SU-DHL-6 (cell line): ENCODE results near the gene RNF19B.

Experiments
- H2AFZ ChIP-seq: fragments of 200-600 bp; sonication (generic); 2 replicates; pipeline ENCODE4 v1.6.1; 2014; ENCODE audit warnings: low read depth, mild to moderate bottlenecking, moderate library complexity, mixed read lengths, antibody characterized with exemption, low read length; ENCODE audit not compliant: severe bottlenecking
- H3F3A ChIP-seq: fragments of 200-600 bp; shearing (Covaris generic); 2 replicates; pipeline ENCODE4 v1.6.0; 2016; ENCODE audit warnings: antibody characterized with exemption, mild to moderate bottlenecking; ENCODE audit not compliant: insufficient read depth
- H3K27ac ChIP-seq: fragments of 200-600 bp; sonication (generic); 2 replicates; pipeline ENCODE4 v1.5.1; 2016; ENCODE audit warnings: low read depth, mild to moderate bottlenecking, low read length, moderate library complexity, mixed read lengths
- H3K27me3 ChIP-seq: fragments of 200-600 bp; sonication (generic), shearing (Covaris generic); 2 replicates; pipeline ENCODE4 v1.6.0; 2014; ENCODE audit warnings: mild to moderate bottlenecking, low read length
- H3K36me3 ChIP-seq: fragments of 200-600 bp; sonication (generic); 2 replicates; pipeline ENCODE4 v1.6.1; 2014; ENCODE audit warnings: mild to moderate bottlenecking, low read length, mixed read lengths
- H3K4me2 ChIP-seq: fragments of 300-600, 200-600 bp; shearing (Covaris generic), sonication (generic); 2 replicates; pipeline ENCODE4 v1.6.0; 2014; ENCODE audit warnings: low read length, low read depth, mild to moderate bottlenecking; ENCODE audit not compliant: poor library complexity, severe bottlenecking
- H3K4me3 ChIP-seq: fragments of 200-600 bp; sonication (generic); 2 replicates; pipeline ENCODE4 v1.5.1; 2014; ENCODE audit warnings: antibody characterized with exemption, low read length, mild to moderate bottlenecking, mixed read lengths; ENCODE audit not compliant: insufficient read depth, poor library complexity, severe bottlenecking
- H3K79me2 ChIP-seq: fragments of 200-600 bp; sonication (generic); 2 replicates; pipeline ENCODE4 v1.6.1; 2014; ENCODE audit warnings: mild to moderate bottlenecking, low read length, moderate library complexity; ENCODE audit not compliant: insufficient read depth
- H3K9ac ChIP-seq: fragments of 200-600 bp; sonication (generic); 2 replicates; pipeline ENCODE4 v1.7.0; 2014; ENCODE audit warnings: mild to moderate bottlenecking, low read length
- H3K9me2 ChIP-seq: fragments of 200-600 bp; sonication (generic); replicated peaks from 2 replicates; pipeline ENCODE4 v1.6.1; 2014; ENCODE audit warnings: low read length; ENCODE audit not compliant: insufficient read depth
- H3K9me3 ChIP-seq: fragments of 200-600 bp; sonication (generic); 2 replicates; pipeline ENCODE4 v1.6.1; 2014; ENCODE audit warnings: low read length, mixed read lengths; ENCODE audit not compliant: insufficient read depth
- H4K20me1 ChIP-seq: fragments of 200-600 bp; sonication (generic); 2 replicates; pipeline ENCODE4 v1.6.1; 2014; ENCODE audit warnings: low read depth, mild to moderate bottlenecking, antibody characterized with exemption, low read length, moderate library complexity, mixed read lengths
- CTCF ChIP-seq: fragments of 200-600 bp; sonication (generic); IDR thresholded peaks from one replicate; pipeline ENCODE4 v1.5.1; 2017; ENCODE audit warnings: antibody characterized with exemption, mild to moderate bottlenecking, low read length, moderate library complexity; ENCODE audit not compliant: insufficient read depth, poor library complexity, severe bottlenecking
- EZH2phosphoT487 ChIP-seq: fragments of 200-600 bp; sonication (generic), shearing (Covaris generic); conservative IDR thresholded peaks from 2 replicates; pipeline ENCODE4 v1.6.1; 2018; ENCODE audit warnings: mild to moderate bottlenecking, antibody characterized with exemption, low read length, moderate library complexity, mixed read lengths

RNF19B gene

GRCh38 chr1:32937061-32937460, 27.5 kb downstream of the RNF19B start:
- Histone ChIP-seq H3K4me3 (no peak overlapping the region), H3K36me3 (0 out of 2 replicates have a peak, but pooled peaks cover 3% of the 10 kb centered on the region), H3K27me3 (no peaks in the 10 kb centered on the region), H3K27ac (no peak overlapping the region), H3K79me2 (no peaks in the 10 kb centered on the region), H3K9me2 (no peaks in the 10 kb centered on the region), H4K20me1 (no peaks in the 10 kb centered on the region), H2AFZ (no peak overlapping the region), H3K4me2 (no peak overlapping the region), H3F3A (no peaks in the 10 kb centered on the region), H3K9ac (no peak overlapping the region), H3K9me3 (no peaks in the 10 kb centered on the region)
- no peak for TF ChIP-seq CTCF
- no peak for TF ChIP-seq EZH2phosphoT487

GRCh38 chr1:32934535-32934934, 30.1 kb downstream of the RNF19B start:
- TF ChIP-seq CTCF = no peak
- no peak for TF ChIP-seq EZH2phosphoT487
- Histone ChIP-seq H3K27ac (no peak overlapping the region), H3K4me2 (no peak overlapping the region), H2AFZ (no peak overlapping the region), H3K36me3 (0 out of 2 replicates have a peak, but pooled peaks cover 3% of the 10 kb centered on the region), H3K79me2 (no peaks in the 10 kb centered on the region), H3K9ac (no peak overlapping the region), H3K27me3 (no peaks in the 10 kb centered on the region), H3K9me3 (no peaks in the 10 kb centered on the region), H3F3A (no peaks in the 10 kb centered on the region), H3K4me3 (no peak overlapping the region), H4K20me1 (no peaks in the 10 kb centered on the region), H3K9me2 (no peaks in the 10 kb centered on the region)

GRCh38 chr1:32933742-32934322, 30.8 kb downstream of the RNF19B start:
- no peak overlapping the region for H2AFZ ChIP-seq
- H3K27ac ChIP-seq = no peak overlapping the region
- 0 out of 2 replicates have a peak, but pooled peaks cover 3% of the 10 kb centered on the region for H3K36me3 ChIP-seq
- no peak overlapping the region for H3K4me3 ChIP-seq
- TF ChIP-seq CTCF = no peak
- TF ChIP-seq EZH2phosphoT487 = no peak
- H3K9me2 ChIP-seq = no peaks in the 10 kb centered on the region
- H3K9me3 ChIP-seq = no peaks in the 10 kb centered on the region
- no peaks in the 10 kb centered on the region for H4K20me1 ChIP-seq
- no peak overlapping the region for H3K4me2 ChIP-seq
- no peaks in the 10 kb centered on the region for H3K79me2 ChIP-seq
- no peaks in the 10 kb centered on the region for H3F3A ChIP-seq
- H3K9ac ChIP-seq = no peak overlapping the region
- H3K27me3 ChIP-seq = no peaks in the 10 kb centered on the region
